Measurements from ENCODE around the gene ALKBH8.
"Not testable (repeated sequence)": the region's sequence is repeated elsewhere in the genome, so short reads cannot be mapped to it uniquely, and the experiment has no call there.

ALKBH8 gene

DNA sequence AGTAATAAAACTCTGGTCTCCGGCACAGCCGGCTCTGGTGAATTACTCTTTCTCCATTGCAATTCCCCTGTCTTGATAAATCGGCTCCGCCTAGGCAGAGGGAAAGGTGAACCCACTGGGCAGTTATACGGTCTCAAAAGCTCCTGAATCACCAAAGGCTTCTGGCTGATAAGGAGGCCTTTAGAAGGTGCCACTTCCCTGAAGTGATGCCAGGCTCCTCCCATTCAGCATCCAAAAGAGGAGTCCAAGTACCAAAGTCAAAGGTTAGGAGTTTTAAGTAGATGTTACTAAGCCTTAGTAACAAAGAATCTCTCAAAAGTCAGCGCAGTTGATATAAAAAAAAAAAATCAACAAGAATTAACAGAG is 11.8 kb upstream of the ALKBH8 start:
- FAIRE-seq (no peak), DNase-seq (ENCODE audit: low spot score) (no peak)

DNA sequence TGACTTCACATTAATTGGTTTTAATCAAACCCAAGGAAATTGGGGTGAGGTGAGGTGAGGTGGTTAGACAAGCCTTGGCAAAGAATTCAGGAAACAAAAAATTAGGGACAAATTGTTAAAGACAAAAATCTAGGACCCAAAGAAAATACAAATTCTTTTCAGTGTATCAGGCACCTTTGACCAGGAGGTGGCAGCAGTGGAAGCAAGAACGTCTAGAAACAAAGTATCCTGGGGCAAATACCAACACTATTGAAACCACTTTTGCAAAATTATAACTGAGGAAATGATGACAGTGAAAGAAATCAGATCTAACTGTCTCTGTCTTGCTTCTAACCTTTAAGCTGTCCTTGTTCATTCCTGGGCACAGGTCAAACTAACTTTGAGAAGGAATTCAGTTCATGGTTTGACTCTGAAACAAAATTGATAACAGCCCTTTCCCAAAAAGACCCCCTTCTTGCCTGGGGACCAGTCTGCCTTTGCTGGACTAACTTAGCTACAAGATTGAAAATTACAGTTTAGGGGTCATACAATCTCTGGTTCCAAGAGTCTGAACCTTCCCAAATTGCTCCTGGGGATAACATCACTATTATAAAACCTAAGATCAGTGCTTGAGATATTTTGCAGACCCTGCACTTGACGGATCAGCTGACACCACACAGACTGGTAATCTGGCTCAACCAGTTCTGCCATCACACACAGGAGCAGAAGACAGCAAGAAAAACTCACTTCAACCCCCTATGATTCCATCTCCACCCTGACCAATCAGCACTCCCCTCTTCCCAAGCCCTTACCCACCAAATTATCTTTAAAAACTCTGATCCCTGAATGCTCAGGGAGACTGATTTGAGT is 11.2 kb upstream of the ALKBH8 start:
- FAIRE-seq: not testable (repeated sequence)
- DNase-seq (ENCODE audit: low spot score): peak; percentile 55

DNA sequence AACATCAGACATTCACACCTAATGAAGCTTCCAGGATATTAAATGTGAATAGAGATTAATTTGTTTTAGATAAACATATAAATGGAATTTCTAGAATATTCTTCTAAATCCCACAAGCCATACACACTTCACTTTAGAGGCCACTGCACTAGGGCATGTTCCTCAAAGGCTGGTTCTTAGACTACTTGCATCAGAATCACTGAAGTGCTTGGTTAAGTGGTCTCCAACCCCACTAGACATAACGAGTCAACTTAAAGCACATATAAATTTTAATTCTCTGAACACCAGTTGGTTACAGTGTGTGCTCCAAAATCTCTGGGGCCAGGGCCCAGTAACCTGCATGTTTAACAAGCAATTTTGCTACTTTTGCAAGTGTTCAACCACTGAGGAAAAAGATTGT is 7.9 kb upstream of the ALKBH8 start:
- DNase-seq (ENCODE audit: low spot score): no peak
- FAIRE-seq: no peak

DNA sequence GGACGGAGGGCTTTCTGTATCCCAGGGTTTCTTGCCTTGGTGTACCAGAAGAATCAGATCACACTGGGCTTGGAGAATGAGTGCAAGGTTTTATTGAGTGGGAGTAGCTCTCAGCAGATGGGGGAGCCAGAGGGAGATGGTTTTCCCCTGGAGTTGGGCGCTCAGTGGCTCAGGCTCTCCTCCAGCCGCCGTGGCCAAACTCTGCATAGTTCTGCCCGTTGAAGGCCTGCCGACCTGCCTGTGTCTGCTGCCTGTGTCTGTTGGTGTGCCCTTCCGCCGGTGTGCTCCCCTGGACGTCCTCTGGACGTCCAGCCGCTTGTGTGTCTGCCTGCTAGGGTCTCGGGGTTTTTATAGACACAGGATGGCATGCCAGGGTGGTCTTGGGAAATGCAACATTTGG is 4.5 kb upstream of the ALKBH8 start:
- no peak for DNase-seq (ENCODE audit: low spot score)
- FAIRE-seq: no peak

DNA sequence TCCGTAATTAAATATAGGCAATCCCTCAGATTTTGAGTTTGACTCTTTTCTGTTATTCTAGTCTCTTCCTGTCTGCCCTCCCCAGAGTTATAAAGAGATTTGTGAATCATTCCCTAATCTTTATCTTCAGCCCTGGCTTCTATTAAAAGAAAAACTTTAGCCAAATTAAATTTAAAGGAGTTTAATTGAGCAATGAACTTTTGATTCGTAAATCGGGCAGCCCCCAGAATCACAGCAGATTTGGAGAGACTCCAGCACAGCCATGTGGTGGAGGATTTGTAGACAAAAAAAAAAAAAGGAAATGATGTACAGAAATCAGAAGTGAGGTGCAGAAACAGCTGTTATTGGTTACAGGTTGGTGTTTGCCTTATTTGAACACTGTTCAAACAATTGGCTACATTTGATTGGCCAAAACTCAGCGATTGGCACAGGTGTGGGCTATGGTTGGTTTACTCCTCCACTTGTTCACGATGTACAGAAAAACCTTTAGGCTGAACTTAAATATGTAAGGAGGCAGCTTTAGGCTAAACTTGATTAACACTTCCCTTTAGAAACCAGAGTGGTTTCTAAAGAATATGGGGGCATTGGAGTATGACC is 2.3 kb upstream of the ALKBH8 start:
- DNase-seq (ENCODE audit: low spot score): no peak
- FAIRE-seq: no peak

DNA sequence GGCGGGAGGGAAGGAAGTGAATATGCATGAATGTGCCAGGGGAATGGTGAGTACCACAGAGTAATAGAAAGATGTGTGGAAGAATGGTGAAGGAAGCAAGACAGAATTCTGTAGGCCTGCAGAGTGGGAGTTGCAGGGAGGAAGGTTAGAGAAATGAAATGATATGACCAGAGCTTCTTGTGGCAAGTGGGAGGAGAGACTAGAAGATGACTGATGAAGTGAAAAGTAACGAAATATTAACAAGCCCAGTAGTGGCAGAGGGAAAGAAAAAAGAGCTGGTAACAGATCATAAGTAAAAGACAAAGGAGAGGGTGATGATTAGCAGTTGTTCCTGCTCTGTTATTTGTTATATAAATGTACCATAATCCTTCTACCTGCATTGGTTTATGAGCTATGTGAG is 1.0 kb upstream of the ALKBH8 start:
- no peak for FAIRE-seq
- DNase-seq (ENCODE audit: low spot score): no peak

DNA sequence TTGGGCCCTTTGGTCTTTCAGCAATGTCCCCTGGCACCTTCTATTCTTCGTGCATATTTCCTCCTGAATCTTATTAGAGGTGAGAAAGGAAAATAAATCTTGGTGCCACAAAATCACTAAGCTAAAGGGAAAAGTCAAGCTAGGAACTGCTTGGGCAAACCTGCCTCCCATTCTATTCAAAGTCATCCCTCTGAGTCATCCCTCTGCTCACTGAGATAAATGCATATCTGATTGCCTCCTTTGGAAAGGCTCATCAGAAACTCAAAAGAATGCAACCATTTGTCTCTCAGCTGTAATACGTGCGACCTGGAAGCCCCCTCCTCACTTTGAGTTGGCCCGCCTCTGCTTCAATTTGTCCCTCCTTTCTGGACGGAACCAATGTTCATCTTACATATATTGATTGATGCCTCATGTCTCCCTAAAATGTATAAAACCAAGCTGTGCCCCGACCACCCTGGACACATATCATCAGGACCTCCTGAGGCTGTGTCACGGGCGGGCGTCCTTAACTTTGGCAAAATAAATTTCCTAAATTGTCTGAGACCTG is 493 bp upstream of the ALKBH8 start:
- DNase-seq (ENCODE audit: low spot score); FAIRE-seq: not testable (repeated sequence)

DNA sequence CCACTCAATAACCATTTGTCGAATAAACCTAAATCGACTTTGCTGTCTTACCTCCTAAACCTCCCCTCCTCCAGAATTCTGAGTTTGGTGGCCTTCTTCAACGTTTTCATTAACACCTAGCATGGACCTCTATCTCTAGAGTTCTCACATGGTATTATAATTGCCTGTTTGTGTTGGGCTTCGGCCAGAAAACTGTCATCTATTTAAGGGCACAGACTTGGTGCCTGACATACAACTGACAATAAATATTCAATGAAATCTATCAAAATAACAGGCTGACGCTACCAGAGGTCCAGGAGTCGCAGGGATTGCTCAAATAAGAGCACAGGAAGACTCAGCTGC is 687 bp downstream of the ALKBH8 start:
- FAIRE-seq (no peak), DNase-seq (ENCODE audit: low spot score) (no peak)

DNA sequence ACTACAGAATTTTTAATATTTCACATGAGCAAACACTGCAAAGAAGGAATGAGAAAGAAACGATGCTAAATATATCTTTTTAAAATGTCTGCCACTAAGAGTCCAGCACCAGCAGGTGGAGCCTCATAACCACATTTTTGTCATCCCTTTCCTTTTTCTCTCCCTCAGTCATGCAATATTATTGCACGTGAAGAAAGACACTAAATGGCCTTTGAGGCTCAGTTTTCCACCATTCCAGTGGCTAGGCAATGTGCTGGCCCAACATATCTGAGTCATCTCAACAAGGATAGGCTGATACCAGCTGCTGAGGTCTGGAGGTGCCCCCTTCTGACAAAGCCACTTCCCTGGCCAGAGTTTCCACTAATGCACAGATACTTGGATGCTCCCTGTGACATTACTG is 1.8 kb downstream of the ALKBH8 start:
- FAIRE-seq (no peak), DNase-seq (ENCODE audit: low spot score) (peak; percentile 50)

DNA sequence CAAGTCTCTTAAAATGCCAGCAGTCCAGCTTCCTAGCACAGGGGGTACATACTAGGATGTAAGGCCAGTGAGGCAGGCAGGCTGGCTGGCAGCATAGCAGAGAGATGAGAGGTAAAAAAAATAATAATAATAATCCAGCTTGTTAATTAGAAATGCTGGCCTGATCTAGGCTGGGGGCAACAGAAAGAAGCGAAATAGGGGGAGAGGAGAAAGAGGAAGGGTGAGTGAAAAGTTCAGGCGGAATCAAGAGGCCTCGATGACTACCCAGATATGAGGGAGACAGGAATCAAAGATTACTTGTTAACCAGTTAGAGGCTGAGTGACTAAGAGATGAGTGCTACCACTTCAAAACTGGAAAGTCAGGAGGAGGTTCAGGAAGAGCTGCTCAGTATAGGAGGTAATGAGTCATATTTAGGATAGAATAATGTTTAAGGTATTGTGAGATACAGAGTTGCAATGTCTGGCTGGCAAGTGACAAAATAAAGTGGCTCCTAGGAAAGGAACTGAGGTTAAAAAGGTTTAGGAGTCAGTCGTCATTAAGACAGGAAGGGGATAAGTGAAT is 2.8 kb downstream of the ALKBH8 start:
- peak; percentile 43 for DNase-seq (ENCODE audit: low spot score)
- FAIRE-seq: no peak

DNA sequence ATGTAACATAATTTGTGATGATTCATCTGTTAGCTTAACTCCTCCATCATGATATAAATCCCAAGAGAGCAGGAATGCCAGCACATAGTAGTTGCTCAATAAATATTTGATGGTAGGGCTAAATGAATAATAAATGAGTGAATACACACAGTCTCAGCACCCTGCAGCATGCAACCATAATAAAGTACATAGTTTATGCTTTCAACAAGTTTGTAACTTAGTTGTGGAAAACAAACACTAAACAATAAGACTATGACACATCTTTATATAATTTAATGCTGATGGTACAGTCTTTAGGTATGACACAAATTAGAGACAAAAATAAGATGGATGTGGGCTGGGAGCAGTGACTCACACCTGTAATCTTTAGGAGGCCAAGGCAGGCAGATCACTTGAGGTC is 3.8 kb downstream of the ALKBH8 start:
- no peak for FAIRE-seq
- no peak for DNase-seq (ENCODE audit: low spot score)

DNA sequence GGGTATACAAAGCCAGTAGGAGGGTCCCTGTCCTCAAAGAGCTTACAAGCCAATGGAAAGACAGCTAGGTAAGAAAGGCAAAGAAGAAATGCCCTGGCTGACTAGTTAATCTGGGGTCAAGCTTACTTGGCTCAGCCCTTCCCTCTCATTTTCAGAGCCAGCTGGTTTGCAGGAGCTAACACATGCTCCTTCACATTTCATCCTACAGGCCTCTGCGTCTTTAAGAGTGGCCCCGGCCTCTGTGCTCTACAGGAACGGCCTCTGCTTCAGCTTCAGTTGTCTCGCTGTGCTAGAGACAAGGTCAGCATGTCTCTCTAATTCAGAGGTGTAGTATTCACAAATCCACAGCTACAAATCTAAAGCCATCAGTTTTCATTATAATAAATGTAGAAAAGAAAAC is 15.2 kb downstream of the ALKBH8 start:
- DNase-seq (ENCODE audit: low spot score): no peak
- FAIRE-seq: no peak

DNA sequence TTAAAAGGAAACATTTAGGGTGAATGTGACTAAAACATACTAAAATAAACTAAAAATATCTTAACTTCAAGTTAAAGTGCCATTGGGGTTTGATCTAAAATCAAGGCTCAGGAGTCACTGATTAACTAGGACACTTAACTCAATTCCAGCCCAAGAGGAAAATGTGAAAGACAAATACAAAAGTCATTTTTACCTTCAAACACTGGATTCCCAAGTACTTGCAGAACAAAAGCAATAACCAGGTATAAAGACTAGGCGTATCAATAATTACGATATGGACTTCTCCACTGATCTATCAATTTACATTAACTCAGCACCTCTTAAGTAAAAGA is 15.6 kb downstream of the ALKBH8 start:
- no peak for FAIRE-seq
- DNase-seq (ENCODE audit: low spot score): no peak

DNA sequence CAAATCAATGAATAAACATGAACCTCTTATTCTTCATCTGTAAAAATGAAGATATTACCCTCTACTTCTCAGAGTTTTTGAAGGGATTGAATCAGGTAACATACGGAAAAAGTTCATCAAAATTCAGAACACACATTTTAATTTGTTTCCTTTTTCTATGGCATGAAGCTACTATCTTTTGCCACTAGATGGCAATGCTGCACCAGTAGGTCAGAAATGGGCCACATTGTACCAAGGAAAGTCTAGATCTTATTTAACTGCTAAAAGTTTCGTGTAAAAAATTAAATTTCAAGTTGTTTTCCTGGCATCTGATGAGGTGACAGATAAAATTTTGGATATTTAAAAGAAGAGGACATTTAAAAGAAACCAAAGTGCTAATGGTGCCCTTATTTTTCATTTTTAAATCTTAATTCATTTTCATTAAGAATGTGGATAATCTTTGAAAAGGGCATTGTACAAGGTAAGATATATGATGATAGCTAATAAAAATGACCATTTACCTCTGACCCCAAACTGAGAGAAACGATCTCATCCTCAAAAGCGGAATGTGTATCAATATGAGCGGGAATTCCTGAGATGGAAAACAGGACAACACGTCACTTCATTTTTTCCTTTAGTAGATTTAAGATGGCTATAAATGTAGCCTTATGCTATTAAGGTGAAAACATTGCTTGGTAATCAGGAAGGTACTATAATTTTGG is 16.1 kb downstream of the ALKBH8 start:
- DNase-seq (ENCODE audit: low spot score) (peak; percentile 29), FAIRE-seq (no peak)

DNA sequence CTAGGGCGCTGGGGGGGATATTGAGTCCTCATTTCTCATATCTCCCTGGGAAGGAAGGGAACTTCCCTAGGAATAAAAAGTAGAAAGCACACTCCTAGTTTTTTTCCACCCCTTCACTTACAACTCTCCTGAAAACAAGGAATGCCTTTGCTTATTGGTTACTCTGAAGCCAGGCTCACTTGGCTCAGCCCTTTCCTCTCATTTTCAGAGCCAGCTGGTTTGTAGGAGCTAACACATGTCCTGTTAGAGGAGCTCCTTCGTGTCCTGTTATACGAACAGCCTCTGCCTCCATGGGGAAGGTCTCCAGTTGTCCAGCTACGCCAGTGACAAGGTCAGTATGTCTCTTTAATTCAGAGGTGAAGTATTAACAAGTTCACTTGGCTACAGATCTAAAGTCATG is 17.6 kb downstream of the ALKBH8 start:
- DNase-seq (ENCODE audit: low spot score): no peak
- no peak for FAIRE-seq

DNA sequence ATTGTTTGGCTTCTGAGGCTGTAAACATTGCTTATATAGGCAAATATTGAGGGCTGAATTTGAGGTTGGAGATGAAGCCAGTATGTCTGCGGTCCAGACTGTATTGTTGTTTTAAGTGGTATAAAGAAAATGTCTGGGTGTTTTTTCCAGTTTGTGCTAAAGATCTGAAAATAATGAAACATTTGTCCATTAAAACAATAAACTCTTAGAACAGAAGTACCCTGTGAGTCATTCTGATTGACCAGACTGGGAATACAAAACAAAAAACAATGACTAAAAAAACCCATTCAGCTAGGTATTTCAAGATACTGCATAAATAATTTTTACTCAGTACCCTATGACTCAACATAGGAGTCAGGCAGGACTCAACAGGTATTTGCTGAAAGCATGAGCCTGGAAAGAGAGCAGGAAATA is 20.4 kb downstream of the ALKBH8 start:
- peak; percentile 56 for DNase-seq (ENCODE audit: low spot score)

DNA sequence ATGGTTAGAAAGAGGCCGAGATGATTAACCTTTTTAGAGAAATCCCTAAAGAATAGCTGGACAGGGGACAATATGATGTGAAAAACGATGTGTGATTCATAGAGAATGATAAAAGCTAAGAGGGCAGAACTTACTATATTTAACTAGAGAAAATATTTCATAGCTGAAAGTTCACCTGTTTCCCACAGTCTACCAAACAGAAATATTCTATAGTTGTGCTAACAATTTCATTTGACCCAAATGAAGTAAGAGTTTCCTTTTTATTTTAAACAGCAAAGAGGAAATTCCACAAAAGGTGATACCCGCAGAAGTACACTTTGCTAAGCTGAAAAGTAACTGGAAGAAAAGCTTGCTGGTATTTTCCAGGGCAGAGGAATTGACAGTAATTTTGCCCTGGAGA is 26.7 kb downstream of the ALKBH8 start:
- no peak for DNase-seq (ENCODE audit: low spot score)
- no peak for FAIRE-seq

More for the DNA sequence above, 20.4 kb downstream of the ALKBH8 start:
- no peak for FAIRE-seq

DNA sequence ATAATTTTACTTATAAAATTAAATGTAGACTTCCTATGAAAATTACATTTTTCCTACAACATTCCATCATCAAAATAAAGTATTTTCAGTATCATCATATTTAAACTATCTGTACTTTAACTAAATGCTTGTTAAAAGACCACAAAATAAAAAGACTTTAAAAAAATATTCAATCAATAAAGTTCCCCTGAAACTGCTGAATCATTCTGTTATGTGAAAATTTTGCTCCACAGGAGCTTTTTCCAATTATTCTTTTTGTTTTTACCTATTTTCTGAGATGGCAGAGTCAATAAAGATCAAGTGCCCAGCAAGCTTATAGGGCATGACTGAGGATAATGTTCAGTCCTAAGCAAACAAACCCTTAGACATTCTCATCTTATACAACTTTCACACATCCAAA is 27.3 kb downstream of the ALKBH8 start:
- DNase-seq (ENCODE audit: low spot score): no peak
- FAIRE-seq: no peak

DNA sequence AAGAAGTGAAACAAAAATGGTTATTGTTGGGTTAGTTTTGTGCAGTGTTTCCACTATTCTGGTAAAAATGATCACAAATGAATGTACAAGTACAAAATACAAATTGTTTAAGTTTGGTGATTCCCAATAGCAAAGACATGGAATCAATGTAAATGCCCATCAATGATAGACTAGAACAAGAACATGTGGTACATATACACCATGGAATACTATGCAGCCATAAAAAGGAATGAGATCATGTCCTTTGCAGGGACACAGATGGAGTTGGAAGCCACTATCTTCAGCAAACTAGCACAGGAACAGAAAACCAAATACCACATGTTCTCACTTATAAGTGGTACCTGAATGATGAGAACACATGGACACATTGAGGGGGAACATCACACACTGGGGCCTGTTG is 28.4 kb downstream of the ALKBH8 start:
- not testable (repeated sequence) for DNase-seq (ENCODE audit: low spot score); FAIRE-seq

DNA sequence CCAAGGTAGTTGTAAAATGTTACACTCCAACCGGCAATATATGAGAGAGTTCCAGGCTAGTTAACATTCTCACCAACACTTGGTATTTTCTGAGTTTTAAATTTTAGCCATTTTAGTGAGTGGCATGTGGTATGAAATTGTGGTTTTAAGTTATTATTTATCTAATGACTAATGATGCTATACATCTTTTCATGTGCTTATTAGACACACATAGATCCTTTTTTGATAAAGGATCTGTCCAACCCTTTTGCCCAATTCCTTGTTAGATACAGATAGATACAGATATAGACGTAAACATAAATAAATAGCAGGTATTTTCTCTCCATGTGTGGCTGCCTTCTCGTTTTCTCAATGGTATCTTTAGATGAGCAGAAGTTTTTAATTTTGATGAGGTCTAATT is 39.3 kb downstream of the ALKBH8 start:
- FAIRE-seq (no peak), DNase-seq (ENCODE audit: low spot score) (no peak)

DNA sequence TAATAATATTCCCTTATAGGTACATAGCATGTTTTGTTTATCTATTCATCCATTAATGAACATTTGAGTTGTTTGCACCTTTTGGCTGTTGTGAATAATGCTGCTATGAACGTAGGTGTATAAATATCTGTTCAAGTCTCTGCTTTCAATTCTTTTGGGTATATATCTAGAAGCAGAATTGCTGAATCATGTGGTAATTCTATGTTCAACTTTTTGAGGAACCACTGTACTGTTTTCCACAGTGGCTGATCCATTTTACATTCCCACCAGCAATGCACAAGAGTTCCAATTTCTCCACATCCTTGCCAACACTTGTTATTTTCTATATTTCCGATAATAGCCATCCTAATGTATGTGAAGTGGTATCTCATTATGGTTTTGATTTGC is 56.7 kb downstream of the ALKBH8 start:
- FAIRE-seq: no peak

DNA sequence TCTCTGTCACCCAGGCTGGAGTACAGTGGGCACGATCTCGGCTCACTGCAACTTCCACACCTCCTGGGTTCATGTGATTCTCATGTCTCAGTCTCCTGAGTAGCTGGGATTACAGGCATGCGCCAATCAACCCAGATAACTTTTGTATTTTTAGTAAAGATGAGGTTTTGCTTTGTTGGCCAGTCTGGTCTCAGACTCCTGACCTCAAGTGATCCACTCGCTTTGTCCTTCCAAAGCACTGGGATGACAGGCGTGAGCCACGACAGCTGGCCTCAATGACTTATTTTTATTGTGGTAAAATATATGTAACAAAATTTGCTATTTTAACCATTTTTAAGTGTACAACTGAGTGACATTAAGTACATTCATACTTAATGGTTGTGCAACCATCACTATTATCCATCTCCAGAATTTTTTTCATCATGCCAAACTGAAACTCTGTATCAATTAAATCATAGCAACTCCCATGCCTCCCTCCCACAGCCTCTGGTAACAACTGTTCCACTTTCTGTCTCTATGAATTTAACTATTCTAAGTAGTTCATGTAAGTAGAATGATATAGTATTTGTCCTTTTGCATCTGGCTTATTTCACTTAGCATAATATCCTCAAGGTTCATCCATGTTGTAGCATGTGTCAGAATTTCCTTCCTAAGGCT is 57.2 kb downstream of the ALKBH8 start:
- no peak for FAIRE-seq
- DNase-seq (ENCODE audit: low spot score): no peak

More for the DNA sequence above, 56.7 kb downstream of the ALKBH8 start:
- DNase-seq (ENCODE audit: low spot score): no peak
